OCI-LY1 (cell line): Measurements from ENCODE around the gene ARHGAP44.

Source experiments
- H2AFZ ChIP-seq: fragments of 200-600 bp; sonication (generic), shearing (Covaris generic); 2 replicates; pipeline ENCODE4 v1.6.0; 2014; ENCODE audit warnings: antibody characterized with exemption, mild to moderate bottlenecking, low read length
- H3F3A ChIP-seq: fragments of 200-600 bp; sonication (generic), shearing (Covaris generic); 2 replicates; pipeline ENCODE4 v1.6.0; 2014; ENCODE audit warnings: mild to moderate bottlenecking, antibody characterized with exemption, low read length, moderate library complexity; ENCODE audit not compliant: insufficient read depth
- H3K27ac ChIP-seq: fragments of 200-600 bp; sonication (generic); 2 replicates; pipeline ENCODE4 v1.5.1; 2014; ENCODE audit warnings: low read length, mixed run types, mild to moderate bottlenecking, low read depth; ENCODE audit not compliant: poor library complexity, severe bottlenecking
- H3K27me3 ChIP-seq: fragments of 200-600 bp; sonication (generic); 2 replicates; pipeline ENCODE4 v1.6.0; 2014; ENCODE audit warnings: antibody characterized with exemption, mild to moderate bottlenecking, low read length, moderate library complexity; ENCODE audit not compliant: insufficient read depth
- H3K36me3 ChIP-seq: fragments of 200-600 bp; sonication (generic); 2 replicates; pipeline ENCODE4 v1.6.1; 2014; ENCODE audit warnings: mild to moderate bottlenecking, antibody characterized with exemption, low read length, moderate library complexity, mixed read lengths; ENCODE audit not compliant: insufficient read depth
- H3K4me1 ChIP-seq: fragments of 200-600 bp; sonication (generic); 2 replicates; pipeline ENCODE4 v1.5.1; 2014; ENCODE audit warnings: mild to moderate bottlenecking, low read length, moderate library complexity; ENCODE audit not compliant: insufficient read depth, severe bottlenecking
- H3K4me2 ChIP-seq: fragments of 200-600 bp; sonication (generic), shearing (Covaris generic); 2 replicates; pipeline ENCODE4 v1.6.1; 2014; ENCODE audit warnings: low read length
- H3K4me3 ChIP-seq: fragments of 200-600 bp; sonication (generic); 2 replicates; pipeline ENCODE4 v1.5.1; 2014; ENCODE audit warnings: low read length, low read depth, mild to moderate bottlenecking, mixed read lengths; ENCODE audit not compliant: poor library complexity, severe bottlenecking
- H3K79me2 ChIP-seq: fragments of 200-600 bp; shearing (Covaris generic); 2 replicates; pipeline ENCODE4 v1.6.1; 2016; ENCODE audit warnings: mixed run types, low read length, mixed read lengths; ENCODE audit not compliant: insufficient read depth
- H3K9ac ChIP-seq: fragments of 200-600 bp; sonication (generic), shearing (Covaris generic); 2 replicates; pipeline ENCODE4 v1.6.1; 2014; ENCODE audit warnings: mild to moderate bottlenecking, low read length, mixed read lengths
- H3K9me2 ChIP-seq: fragments of 200-600 bp; sonication (generic), shearing (Covaris generic); 2 replicates; pipeline ENCODE4 v1.6.1; 2014; ENCODE audit warnings: low read depth, mild to moderate bottlenecking, low read length, mixed read lengths
- H3K9me3 ChIP-seq: fragments of 200-600 bp; shearing (Covaris generic); 2 replicates; pipeline ENCODE4 v1.6.1; 2014; ENCODE audit warnings: low read length, mixed read lengths
- H4K20me1 ChIP-seq: fragments of 200-600 bp; sonication (generic), shearing (Covaris generic); 2 replicates; pipeline ENCODE4 v1.6.0; 2016; ENCODE audit warnings: mild to moderate bottlenecking, low read length; ENCODE audit not compliant: insufficient read depth
- CTCF ChIP-seq: fragments of 200-600 bp; sonication (generic), shearing (Covaris generic); IDR thresholded peaks from 2 replicates; pipeline ENCODE4 v1.5.1; 2017; ENCODE audit warnings: mild to moderate bottlenecking, antibody characterized with exemption, low read length, moderate library complexity, mixed read lengths
- EZH2 ChIP-seq: fragments of 200-600 bp; sonication (generic), shearing (Covaris generic); IDR thresholded peaks from 2 replicates; pipeline ENCODE4 v1.8.0; 2017; ENCODE audit warnings: borderline replicate concordance, mixed run types, mild to moderate bottlenecking, antibody characterized with exemption, low read length, moderate library complexity, mixed read lengths

ARHGAP44 gene

GRCh38 chr17:12812877-12813276, 23.6 kb downstream of the ARHGAP44 start:
- Histone ChIP-seq H3K9ac (no peak overlapping the region), H3F3A (no peaks in the 10 kb centered on the region), H3K27ac (no peak overlapping the region), H3K9me2 (no peaks in the 10 kb centered on the region), H3K9me3 (no peaks in the 10 kb centered on the region), H2AFZ (no peak overlapping the region), H3K79me2 (no peaks in the 10 kb centered on the region), H3K4me3 (no peak overlapping the region), H3K27me3 (no peaks in the 10 kb centered on the region), H3K4me1 (peaks cover 36% of the 10 kb centered on the region), H4K20me1 (no peaks in the 10 kb centered on the region), H3K36me3 (no peaks in the 10 kb centered on the region), H3K4me2 (no peak overlapping the region)
- TF ChIP-seq EZH2 (no peak), CTCF (no peak)

- no peak overlapping the region for H3K4me2 ChIP-seq
- no peaks in the 10 kb centered on the region for H4K20me1 ChIP-seq
- no peaks in the 10 kb centered on the region for H3K27me3 ChIP-seq
- no peaks in the 10 kb centered on the region for H3K79me2 ChIP-seq
- H3K9me2 ChIP-seq, result no peaks in the 10 kb centered on the region
- H3F3A ChIP-seq, result no peaks in the 10 kb centered on the region
- TF ChIP-seq EZH2 (no peak), CTCF (no peak)
- H3K4me3 ChIP-seq, result no peak overlapping the region
- H3K9ac ChIP-seq, result no peak overlapping the region
- no peak overlapping the region for H3K27ac ChIP-seq
- H3K9me3 ChIP-seq, result no peaks in the 10 kb centered on the region
- no peak overlapping the region for H2AFZ ChIP-seq
- peaks cover 36% of the 10 kb centered on the region for H3K4me1 ChIP-seq
- no peaks in the 10 kb centered on the region for H3K36me3 ChIP-seq
These were observed 24.4 kb downstream of the ARHGAP44 start for GRCh38 chr17:12813664-12814063.

- no peaks in the 10 kb centered on the region for H4K20me1 ChIP-seq
- H3K4me3 ChIP-seq, result no peak overlapping the region
- no peaks in the 10 kb centered on the region for H3K79me2 ChIP-seq
- H3K9me2 ChIP-seq, result no peaks in the 10 kb centered on the region
- no peaks in the 10 kb centered on the region for H3F3A ChIP-seq
- no peaks in the 10 kb centered on the region for H3K27me3 ChIP-seq
- H3K9ac ChIP-seq, result peak overlapping the region; percentile 29; the same call in 1 of the 2 replicates
- H2AFZ ChIP-seq, result no peak overlapping the region
- H3K27ac ChIP-seq, result peak overlapping the region; percentile 86
- peaks cover 36% of the 10 kb centered on the region for H3K4me1 ChIP-seq
- 0 out of 2 replicates have a peak overlapping the region, but pooled peaks have one; percentile 44 for H3K4me2 ChIP-seq
- H3K9me3 ChIP-seq, result no peaks in the 10 kb centered on the region
- no peaks in the 10 kb centered on the region for H3K36me3 ChIP-seq
- no peak for TF ChIP-seq CTCF
- TF ChIP-seq EZH2, result no peak
These were observed 25.4 kb downstream of the ARHGAP44 start for GRCh38 chr17:12814718-12815117.
